Stimulated activated CD8-positive, alpha-beta memory T cell treated with anti-CD3 and anti-CD28 coated beads, Interleukin-4, amount 100 ng/mL, for 24 hours (primary cell): ENCODE data around the gene MYOZ2.
"Not testable (repeated sequence)": the region's sequence is repeated elsewhere in the genome, so short reads cannot be mapped to it uniquely, and the experiment has no call there.

Experiments used
- DNase-seq: peaks from one replicate; pipeline ENCODE4 v3.0.0-alpha.2; 2020; ENCODE audit warnings: low read depth

The MYOZ2 gene

GRCh38 chr4:119128148-119128547 lies 7.5 kb upstream of the MYOZ2 start:
- no peak for DNase-seq

DNA sequence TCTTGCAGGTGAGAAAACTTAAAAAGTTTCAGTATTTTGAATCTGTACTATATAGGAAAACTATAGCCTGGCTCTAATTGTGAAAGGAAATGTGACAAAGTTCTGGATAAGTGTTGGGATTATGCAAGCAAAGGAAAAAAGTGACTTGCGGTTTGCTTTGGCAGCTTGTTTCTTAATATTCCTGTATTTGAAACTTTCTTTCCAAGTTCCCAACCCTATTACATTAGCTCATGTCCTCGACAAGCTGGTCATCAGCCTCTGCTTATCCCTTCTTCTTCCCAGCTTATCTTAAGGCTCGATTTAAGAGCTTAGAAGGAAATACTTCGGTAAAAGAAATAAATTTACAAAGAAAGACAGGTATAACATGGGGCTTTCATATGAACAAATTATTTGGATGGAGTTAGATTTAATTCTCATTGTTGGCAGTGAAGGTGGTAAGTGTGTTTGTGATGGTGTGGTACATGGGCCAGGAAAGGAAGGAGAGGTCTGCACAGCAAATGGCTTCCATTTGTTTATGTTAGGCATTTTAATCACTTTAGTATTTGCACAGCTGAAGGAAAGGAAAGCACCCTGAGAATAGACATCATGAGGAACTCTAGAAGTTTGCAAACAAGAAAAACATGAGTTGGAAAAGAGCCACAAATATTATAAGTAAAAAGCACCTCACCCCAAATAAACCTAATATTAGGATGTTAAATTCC lies 5.1 kb upstream of the MYOZ2 start:
- no peak for DNase-seq

- DNase-seq, result no peak
Observed at GRCh38 chr4:119131164-119131563, 4.5 kb upstream of the MYOZ2 start.

GRCh38 chr4:119132306-119132705 lies 3.3 kb upstream of the MYOZ2 start:
- no peak for DNase-seq

- no peak for DNase-seq
Observed at GRCh38 chr4:119136546-119136945, 914 bp downstream of the MYOZ2 start.

DNA sequence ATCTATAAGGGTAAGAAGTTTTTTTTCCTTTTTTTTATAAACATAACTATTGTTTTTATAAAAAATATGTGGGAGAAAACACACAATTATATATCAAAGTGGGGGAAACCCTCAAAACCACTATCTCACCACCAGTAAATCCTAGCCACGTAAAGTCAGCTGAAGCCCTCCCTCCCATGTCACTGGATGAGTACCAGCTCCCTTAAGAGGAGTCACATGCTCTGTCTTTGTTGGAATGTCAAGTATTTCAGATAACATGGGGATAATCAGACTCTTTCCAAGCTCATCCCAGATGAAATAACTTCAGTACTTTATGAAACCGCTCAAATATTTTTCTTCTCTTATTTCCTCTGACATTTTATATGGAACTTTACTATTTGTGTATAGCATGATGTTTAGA lies 2.4 kb downstream of the MYOZ2 start:
- no peak for DNase-seq

DNA sequence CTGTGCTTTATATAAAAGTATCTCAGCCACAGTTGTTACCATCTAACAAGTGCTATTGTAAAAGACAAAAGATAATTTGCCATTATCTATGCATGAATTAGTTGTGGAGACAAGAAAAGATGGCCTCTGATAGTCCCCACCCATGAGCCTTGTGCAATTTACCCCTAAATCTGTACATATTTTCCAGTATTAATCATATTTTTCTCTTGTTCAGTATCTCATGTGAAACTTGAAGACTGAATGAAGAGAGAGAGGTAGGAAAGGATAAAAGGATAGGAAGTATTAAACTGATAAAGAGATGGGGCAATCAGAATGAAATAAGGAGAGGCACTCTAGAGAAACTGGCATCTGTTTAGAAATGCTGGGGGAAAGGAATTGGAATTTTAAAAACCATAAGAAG lies 3.7 kb downstream of the MYOZ2 start:
- DNase-seq, result no peak

- DNase-seq, result no peak
Observed at GRCh38 chr4:119139822-119140252, 4.2 kb downstream of the MYOZ2 start.

DNA sequence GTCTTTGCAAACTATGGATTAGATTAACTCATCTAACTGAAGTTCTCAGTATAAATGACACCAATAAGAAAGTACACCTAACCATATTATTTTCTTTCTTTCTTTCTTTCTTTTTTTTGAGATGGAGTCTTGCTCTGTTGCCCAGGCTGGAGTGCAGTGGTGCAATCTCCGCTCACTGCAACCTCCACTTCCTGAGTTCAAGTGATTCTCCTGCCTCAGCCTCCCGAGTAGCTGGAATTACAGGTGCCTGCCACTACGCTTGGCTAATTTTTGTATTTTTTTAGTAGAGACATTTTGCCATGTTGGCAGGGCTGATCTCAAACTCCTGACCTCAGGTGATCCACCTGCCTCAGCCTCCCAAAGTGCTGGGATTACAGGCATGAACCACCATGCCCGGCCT lies 5.7 kb downstream of the MYOZ2 start:
- DNase-seq, result not testable (repeated sequence)

DNA sequence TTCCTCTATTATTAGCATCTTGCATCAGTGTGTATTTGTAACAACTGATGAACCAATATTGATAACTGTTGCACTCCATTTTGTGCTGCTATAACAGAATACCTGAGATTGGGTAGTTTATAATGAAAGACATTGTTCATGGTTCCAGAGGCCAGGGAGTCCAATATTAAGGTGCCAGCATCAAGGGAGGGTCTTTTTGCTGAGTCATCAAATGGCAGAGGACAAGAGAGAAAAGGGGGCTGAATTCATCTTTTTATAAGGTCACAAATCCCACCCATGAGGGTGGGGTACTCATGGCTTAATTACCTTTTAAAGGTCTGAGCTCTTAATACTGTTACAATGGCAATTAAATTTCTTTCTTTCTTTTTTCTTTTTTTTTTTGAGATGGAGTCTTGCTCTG lies 7.2 kb downstream of the MYOZ2 start:
- no peak for DNase-seq

- DNase-seq, result not testable (repeated sequence)
Observed at GRCh38 chr4:119143341-119143740, 7.7 kb downstream of the MYOZ2 start.

- DNase-seq, result no peak
Observed at GRCh38 chr4:119149110-119149509, 13.5 kb downstream of the MYOZ2 start.

- no peak for DNase-seq
Observed at GRCh38 chr4:119151161-119151560, 15.5 kb downstream of the MYOZ2 start.

GRCh38 chr4:119152741-119153140 lies 17.1 kb downstream of the MYOZ2 start:
- DNase-seq, result no peak

GRCh38 chr4:119162174-119162573 lies 26.5 kb downstream of the MYOZ2 start:
- DNase-seq, result no peak

GRCh38 chr4:119165767-119166166 lies 30.1 kb downstream of the MYOZ2 start:
- DNase-seq, result no peak

- DNase-seq, result no peak
Observed at GRCh38 chr4:119170195-119170594, 34.6 kb downstream of the MYOZ2 start.

DNA sequence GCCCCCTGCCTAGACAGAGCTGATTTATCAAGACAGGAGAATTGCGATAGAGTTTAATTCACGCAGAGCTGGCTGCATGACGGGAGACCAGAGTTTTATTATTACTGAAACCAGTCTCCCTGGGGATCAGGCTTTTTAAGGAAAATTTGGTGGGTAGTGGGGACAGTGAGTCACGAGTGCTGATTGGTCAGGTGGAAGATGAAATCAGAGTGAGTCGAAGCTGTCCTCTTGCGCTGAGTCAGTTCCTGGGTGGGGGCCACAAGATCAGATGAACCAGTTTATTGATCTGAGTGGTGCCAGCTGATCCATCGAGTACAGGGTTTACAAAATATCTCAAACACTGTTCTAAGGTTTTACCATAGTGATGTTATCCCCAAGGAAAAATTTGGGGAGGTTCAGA lies 36.6 kb downstream of the MYOZ2 start:
- DNase-seq, result no peak

DNA sequence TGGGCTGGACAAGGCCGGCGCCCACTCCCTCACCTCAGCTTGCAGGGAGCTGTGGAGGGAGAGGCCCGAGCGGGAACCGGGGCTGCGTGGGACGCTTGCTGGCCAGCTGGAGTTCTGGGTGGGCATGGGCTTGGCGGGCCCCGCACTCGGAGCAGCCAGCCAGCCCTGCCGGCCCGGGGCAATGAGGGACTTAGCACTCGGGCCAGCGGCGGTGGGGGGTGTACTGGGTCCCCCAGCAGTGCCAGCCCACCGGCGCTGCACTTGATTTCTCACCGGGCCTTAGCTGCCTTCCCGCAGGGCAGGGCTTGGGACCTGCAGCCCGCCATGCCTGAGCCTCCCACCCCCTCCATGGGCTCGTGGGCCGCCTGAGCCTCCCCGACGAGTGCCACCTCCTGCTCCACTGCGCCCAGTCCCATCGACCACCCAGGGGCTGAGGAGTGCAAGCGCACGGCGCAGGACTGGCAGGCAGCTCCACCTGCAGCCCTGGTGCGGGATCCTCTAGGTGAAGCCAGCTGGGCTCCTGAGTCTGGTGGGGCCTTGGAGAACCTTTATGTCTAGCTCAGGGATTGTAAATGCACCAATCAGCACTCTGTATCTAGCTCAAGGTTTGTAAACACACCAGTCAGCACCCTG lies 38.2 kb downstream of the MYOZ2 start:
- DNase-seq, result not testable (repeated sequence)

GRCh38 chr4:119179011-119179410 lies 43.4 kb downstream of the MYOZ2 start:
- DNase-seq, result no peak

DNA sequence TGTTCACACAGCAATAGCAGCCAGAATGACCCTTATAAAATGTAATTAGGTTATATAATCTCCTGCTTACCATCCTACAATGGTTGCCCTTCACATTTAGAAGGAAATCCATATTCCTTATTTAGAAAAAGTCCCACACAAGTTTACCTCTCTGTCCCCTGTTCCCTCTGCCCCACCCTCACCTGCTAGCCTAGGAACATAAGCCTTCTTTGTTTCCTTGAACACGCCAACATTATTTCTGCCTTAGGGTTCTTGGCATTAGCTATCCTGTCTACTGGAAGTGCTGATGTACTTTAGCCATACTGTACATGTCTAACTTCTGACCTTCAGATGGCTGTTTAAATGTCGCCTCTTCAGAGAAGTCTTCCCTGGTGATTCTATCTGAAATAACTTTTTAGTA lies 48.5 kb downstream of the MYOZ2 start:
- DNase-seq, result no peak

DNA sequence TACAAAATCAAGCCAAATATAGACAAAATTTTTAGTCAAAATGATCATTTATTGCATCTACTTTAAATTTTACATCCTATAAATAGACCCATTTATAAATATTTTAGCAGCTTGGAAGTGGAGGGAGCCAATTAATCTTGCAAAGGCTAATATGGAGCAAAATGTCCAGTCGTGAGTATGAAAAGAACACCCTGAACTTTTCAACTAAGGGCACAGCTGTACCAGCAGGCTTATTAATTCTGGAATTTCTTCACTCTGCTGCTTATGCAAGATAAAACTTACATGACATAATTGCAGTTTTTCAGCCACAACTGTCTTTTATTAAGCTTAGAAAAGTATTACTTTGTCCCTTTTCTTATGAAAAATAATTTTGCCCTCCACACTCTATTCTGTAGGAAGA lies 54.0 kb downstream of the MYOZ2 start:
- DNase-seq, result no peak

DNA sequence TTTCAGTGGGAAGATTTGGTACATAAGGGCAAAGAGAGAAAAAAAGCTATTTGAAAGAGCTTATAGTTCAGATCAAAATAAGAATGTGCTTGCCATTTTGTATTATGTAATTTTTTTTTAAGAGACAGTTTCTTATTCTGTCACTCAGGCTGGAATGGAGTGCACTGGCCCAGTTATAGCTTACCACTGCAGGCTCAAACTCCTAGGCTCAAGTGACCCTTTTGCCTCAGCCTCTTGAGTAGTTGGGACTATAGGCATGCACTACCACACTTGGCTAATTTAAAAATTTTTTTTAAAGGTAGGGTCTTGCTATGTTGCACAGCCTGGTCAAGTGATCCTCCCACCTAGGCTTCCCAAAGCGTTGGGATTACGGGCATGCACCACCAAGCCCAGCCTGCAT lies 54.7 kb downstream of the MYOZ2 start:
- DNase-seq, result no peak

- no peak for DNase-seq
Observed at GRCh38 chr4:119191505-119191904, 55.9 kb downstream of the MYOZ2 start.
